Esophagus muscularis mucosa (tissue), 4 donors: ENCODE measurements around the gene C1GALT1. TPM values are rescaled to one million over a fixed set of nuclear protein-coding genes. Genes with fewer than 3 reads are reported as not detected.

Experiments used
- DNase-seq: peaks from one replicate; pipeline ENCODE4 v3.0.0-alpha.2; 2017; ENCODE audit errors: extremely low spot score
- H3K27ac ChIP-seq, 4 donors: fragments of 200-600 bp; sonication (generic); replicated peaks in 1 of 4; 1 replicate in 3 of 4; 2 replicates in 1 of 4; pipeline ENCODE4 v1.5.1; 2016 to 2019; ENCODE audit warnings: mild to moderate bottlenecking in 1 of 4
- H3K27me3 ChIP-seq, 4 donors: fragments of 200-600 bp; sonication (generic); one replicate each; pipeline versions ENCODE4 v1.5.1 to v1.6.0; 2016 to 2019
- H3K36me3 ChIP-seq, 4 donors: fragments of 200-600 bp; sonication (generic); one replicate each; pipeline ENCODE4 v1.5.1; 2016 to 2019
- H3K4me1 ChIP-seq, 4 donors: fragments of 200-600 bp; sonication (generic); one replicate each; pipeline ENCODE4 v1.5.1; 2016 to 2019
- H3K4me3 ChIP-seq, 4 donors: fragments of 200-600 bp; sonication (generic); 1 replicate in 2 of 4; 2 replicates in 2 of 4; pipeline ENCODE4 v1.5.1; 2016 to 2019; ENCODE audit warnings: mild to moderate bottlenecking in 4 of 4, moderate library complexity in 1 of 4
- H3K9me3 ChIP-seq, 4 donors: fragments of 200-600 bp; sonication (generic); 1 replicate in 3 of 4; 2 replicates in 1 of 4; pipeline ENCODE4 v1.5.1; 2016 to 2019
- EP300 ChIP-seq: sonication (generic); formaldehyde crosslinking; IDR thresholded peaks from one replicate; pipeline ENCODE4 v1.6.1; 2017; ENCODE audit warnings: antibody characterized with exemption
- POLR2A ChIP-seq: fragments of 450-650 bp; IDR thresholded peaks from one replicate; pipeline ENCODE4 v1.6.1; 2017; ENCODE audit warnings: antibody characterized with exemption, moderate library complexity, mild to moderate bottlenecking, low read depth
- POLR2AphosphoS5 ChIP-seq, 2 donors: sonication (generic); formaldehyde crosslinking; IDR thresholded peaks; one replicate each; pipeline ENCODE4 v1.6.1; 2017; ENCODE audit warnings: antibody characterized with exemption in 2 of 2
- WGBS: methylation state at CpG from one replicate; pipeline ENCODE4 v1.1.5; 2018; 5-methylcytosine and 5-hydroxymethylcytosine counted together
- intact Hi-C: fragments of 100-400 bp; cut with DNase I; formaldehyde crosslinking; loops from one replicate; pipeline ENCODE4 v1.15.1; 2023
- total RNA-seq, 4 donors: library from RNA; depleted of rRNA; stranded (reverse); fragments of >200 nt; gene quantifications; one replicate each; pipeline versions ENCODE4 v1.1.0 to v1.2.1, GENCODE V29; 2016
- TF ChIP-seq, protein P1 (sequence below), 3 experiments: fragments of 200-600 bp in 2 of 3; fragments of 450-650 bp in 1 of 3; sonication (generic) in 2 of 3; IDR thresholded peaks; one replicate each; pipeline ENCODE4 v1.5.1; 2017 to 2019; ENCODE audit warnings: antibody characterized with exemption in 3 of 3, mild to moderate bottlenecking in 2 of 3, moderate library complexity in 1 of 3

Gene C1GALT1
- total RNA-seq, 4 donors from 2014 or later = 6.7 to 13.8 (median 11.4) TPM

DNA sequence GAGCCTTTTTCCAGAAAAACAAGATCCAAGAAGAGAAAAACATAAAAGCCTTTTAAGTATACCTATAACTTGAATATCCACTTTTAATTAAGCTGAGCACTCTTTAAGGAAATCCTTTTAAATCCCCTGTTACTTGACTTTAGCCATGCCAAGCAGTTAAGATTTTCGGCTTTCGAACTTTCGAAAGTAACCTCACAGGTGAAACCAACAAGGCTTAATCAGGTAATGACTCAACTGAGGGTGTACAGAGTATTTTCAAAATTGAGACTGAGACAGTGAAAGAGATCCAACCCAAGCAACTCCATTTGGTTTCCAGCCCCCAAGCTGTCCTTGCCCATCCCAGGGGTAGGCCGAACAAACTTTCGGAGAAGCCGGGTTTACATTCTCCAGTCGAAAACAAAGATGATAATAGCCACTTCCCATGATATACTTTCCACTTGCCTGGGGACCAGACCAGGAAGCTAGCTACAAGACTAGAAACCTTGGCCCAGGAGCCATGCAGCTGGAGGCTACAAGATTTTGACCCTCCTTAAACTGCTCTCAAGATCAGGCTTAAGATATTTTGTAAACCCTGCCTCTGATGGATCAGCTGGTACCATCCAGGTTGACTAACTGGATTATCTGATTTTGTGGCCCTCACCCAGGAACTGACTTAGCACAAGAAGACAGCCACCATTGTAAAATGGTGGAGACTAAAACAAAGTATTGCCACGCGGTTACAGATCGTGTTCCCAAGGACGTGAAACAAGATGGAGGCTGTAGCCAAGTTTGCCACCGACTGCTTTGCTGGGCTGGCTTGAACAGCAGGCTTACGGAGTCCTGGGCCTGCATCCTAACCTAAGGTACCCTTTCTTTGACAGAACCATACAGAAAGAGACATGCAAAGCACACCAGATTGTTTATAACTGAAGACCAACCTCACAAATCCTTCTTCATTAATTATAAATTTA, 32.3 kb downstream of the C1GALT1 start:
- TF ChIP-seq EP300 (no peak), POLR2A (no peak), POLR2AphosphoS5 (IDR thresholded peaks at IDR 0.05) (no peak)
- TF ChIP-seq, protein P1, sequence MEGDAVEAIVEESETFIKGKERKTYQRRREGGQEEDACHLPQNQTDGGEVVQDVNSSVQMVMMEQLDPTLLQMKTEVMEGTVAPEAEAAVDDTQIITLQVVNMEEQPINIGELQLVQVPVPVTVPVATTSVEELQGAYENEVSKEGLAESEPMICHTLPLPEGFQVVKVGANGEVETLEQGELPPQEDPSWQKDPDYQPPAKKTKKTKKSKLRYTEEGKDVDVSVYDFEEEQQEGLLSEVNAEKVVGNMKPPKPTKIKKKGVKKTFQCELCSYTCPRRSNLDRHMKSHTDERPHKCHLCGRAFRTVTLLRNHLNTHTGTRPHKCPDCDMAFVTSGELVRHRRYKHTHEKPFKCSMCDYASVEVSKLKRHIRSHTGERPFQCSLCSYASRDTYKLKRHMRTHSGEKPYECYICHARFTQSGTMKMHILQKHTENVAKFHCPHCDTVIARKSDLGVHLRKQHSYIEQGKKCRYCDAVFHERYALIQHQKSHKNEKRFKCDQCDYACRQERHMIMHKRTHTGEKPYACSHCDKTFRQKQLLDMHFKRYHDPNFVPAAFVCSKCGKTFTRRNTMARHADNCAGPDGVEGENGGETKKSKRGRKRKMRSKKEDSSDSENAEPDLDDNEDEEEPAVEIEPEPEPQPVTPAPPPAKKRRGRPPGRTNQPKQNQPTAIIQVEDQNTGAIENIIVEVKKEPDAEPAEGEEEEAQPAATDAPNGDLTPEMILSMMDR (IDR thresholded peaks at IDR 0.05) = no peak
- Histone ChIP-seq H3K4me1 (peaks cover 0 to 5% (median 0%) of the 10 kb centered on the region in 4 donors), H3K9me3 (no peaks in the 10 kb centered on the region), H3K27me3 (no peaks in the 10 kb centered on the region), H3K36me3 (peaks cover 0 to 17% (median 8%) of the 10 kb centered on the region in 4 donors), H3K4me3 (no peak overlapping the region), H3K27ac (no peak overlapping the region)
- WGBS = 90% methylated on average over 12 of the region's 13 CpGs
- intact Hi-C loops = no loop called here
- no peak for DNase-seq

DNA sequence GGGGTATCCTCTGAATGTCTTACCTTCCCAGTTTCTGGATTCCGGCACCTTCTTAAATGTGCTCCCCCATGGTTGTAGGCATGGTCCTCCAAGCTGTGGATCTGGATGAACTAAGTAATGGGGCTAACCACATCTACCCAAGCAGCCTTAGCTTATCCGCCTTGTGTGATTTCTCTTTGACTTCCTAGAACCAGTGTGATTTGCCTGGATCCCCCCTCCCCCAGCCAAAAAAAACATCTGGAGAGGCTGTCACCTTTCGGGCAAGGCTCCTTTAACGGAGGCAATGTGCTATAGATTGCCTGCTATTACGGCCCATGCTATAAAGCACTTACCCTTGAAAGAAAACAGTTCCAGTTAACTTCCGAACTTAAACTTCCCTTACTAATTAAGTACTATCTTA, 33.9 kb downstream of the C1GALT1 start:
- intact Hi-C loops = no loop called here
- WGBS = 95% methylated on average over 6 of the region's 6 CpGs
- TF ChIP-seq, protein P1 (IDR thresholded peaks at IDR 0.05) = no peak
- TF ChIP-seq POLR2A = no peak

DNA sequence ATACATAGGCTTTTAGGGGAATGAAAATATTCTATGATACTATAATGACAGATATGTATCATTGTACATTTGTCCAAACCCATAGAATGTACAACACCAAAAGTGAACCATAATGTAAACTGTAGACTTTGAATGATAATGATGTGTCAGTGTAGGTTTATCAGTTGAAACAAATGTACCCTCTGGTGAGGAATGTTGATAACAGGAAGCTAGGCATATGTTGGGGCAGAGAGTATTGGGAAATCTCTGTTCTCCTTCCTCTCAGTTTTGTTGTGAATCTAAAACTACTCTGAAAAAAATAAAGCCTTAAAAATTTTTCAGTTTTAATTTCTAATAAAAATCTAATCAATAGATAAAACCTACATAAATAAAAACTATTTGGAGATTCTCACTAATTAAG, 36.9 kb downstream of the C1GALT1 start:
- intact Hi-C loops = no loop called here

More for the DNA sequence above, 33.9 kb downstream of the C1GALT1 start:
- H3K9me3 ChIP-seq = no peaks in the 10 kb centered on the region
- peaks cover 0 to 5% (median under 1%) of the 10 kb centered on the region in 4 donors for H3K4me1 ChIP-seq
- no peak overlapping the region for H3K27ac ChIP-seq
- H3K27me3 ChIP-seq = no peaks in the 10 kb centered on the region
- peaks cover 0 to 17% (median 8%) of the 10 kb centered on the region in 4 donors for H3K36me3 ChIP-seq
- no peak for DNase-seq
- no peak overlapping the region for H3K4me3 ChIP-seq

GRCh38 chr7:7220821-7221220, 38.5 kb downstream of the C1GALT1 start:
- 68% methylated on average over 3 of the region's 3 CpGs for whole genome bisulfite sequencing
- Histone ChIP-seq H3K27me3 (no peaks in the 10 kb centered on the region), H3K4me1 (peaks cover 4 to 7% (median 6%) of the 10 kb centered on the region in 4 donors), H3K27ac (no peak overlapping the region), H3K36me3 (peaks cover 0 to 17% (median 8%) of the 10 kb centered on the region in 4 donors), H3K9me3 (no peaks in the 10 kb centered on the region), H3K4me3 (no peak overlapping the region)
- intact Hi-C loops = no loop called here
- no peak for DNase-seq
- TF ChIP-seq POLR2A (no peak), POLR2AphosphoS5 (IDR thresholded peaks at IDR 0.05) (no peak), EP300 (no peak)
- TF ChIP-seq, protein P1 (IDR thresholded peaks at IDR 0.05) = no peak

More for the DNA sequence above, 36.9 kb downstream of the C1GALT1 start:
- no peaks in the 10 kb centered on the region for H3K27me3 ChIP-seq
- H3K9me3 ChIP-seq = no peaks in the 10 kb centered on the region
- H3K4me3 ChIP-seq = no peak overlapping the region
- peaks cover 0 to 17% (median 8%) of the 10 kb centered on the region in 4 donors for H3K36me3 ChIP-seq
- TF ChIP-seq, protein P1 (IDR thresholded peaks at IDR 0.05) = no peak
- TF ChIP-seq POLR2A (no peak), POLR2AphosphoS5 (IDR thresholded peaks at IDR 0.05) (no peak), EP300 (no peak)
- no peak for DNase-seq
- H3K4me1 ChIP-seq = peaks cover 4 to 7% (median 6%) of the 10 kb centered on the region in 4 donors
- no peak overlapping the region for H3K27ac ChIP-seq
